Measurements from ENCODE around the gene NLGN4X.

- TF ChIP-seq POLR2AphosphoS5 (IDR thresholded peaks at IDR 0.05; ENCODE audit: low read depth, low read length) = no peak
- no peak for TF ChIP-seq POLR2A (IDR thresholded peaks at IDR 0.05; ENCODE audit: low read depth, low read length)
These were observed 358.4 kb downstream of the NLGN4X start for GRCh38 chrX:5870238-5870637.
